Measurements from ENCODE around the gene RXYLT1.
A peak's percentile ranks its signal among the peaks of the same experiment; 100 is the strongest.
"Not testable (repeated sequence)": the region's sequence is repeated elsewhere in the genome, so short reads cannot be mapped to it uniquely, and the experiment has no call there.

RXYLT1 gene

GRCh38 chr12:63841571-63841970, 61.9 kb downstream of the RXYLT1 start:
- TF ChIP-seq POLR2AphosphoS5 (IDR thresholded peaks at IDR 0.05; ENCODE audit: low read depth) (no peak), SPI1 (IDR thresholded peaks at IDR 0.05; ENCODE audit: borderline replicate concordance, low read depth) (no peak), CTCF (IDR thresholded peaks at IDR 0.05; ENCODE audit: insufficient read depth, low read length) (no peak), GABPA (IDR thresholded peaks at IDR 0.05; ENCODE audit: low read depth) (no peak)
- no peak overlapping the region for H3K27ac ChIP-seq (replicated peaks)
- peaks cover under 1% of the 10 kb centered on the region for H3K27me3 ChIP-seq (ENCODE audit: insufficient read depth, poor library complexity, severe bottlenecking)
- no peak overlapping the region for H3K4me3 ChIP-seq (replicated peaks; ENCODE audit: insufficient read depth, low read length)
- DNase-seq (ENCODE audit: low read depth in 1 of 2, low spot score in 1 of 2): no peak

- H3K4me3 ChIP-seq (replicated peaks; ENCODE audit: insufficient read depth, low read length); DNase-seq (ENCODE audit: low read depth in 1 of 2, low spot score in 1 of 2); H3K27ac ChIP-seq (replicated peaks); H3K27me3 ChIP-seq (ENCODE audit: insufficient read depth, poor library complexity, severe bottlenecking): not testable (repeated sequence)
These were observed 63.0 kb downstream of the RXYLT1 start for GRCh38 chr12:63842750-63843149.

GRCh38 chr12:63843254-63843720, 63.6 kb downstream of the RXYLT1 start:
- no peaks in the 10 kb centered on the region for H3K27me3 ChIP-seq (ENCODE audit: insufficient read depth, poor library complexity, severe bottlenecking)
- H3K4me3 ChIP-seq (replicated peaks; ENCODE audit: insufficient read depth, low read length): peak overlapping the region; percentile 68
- no peak for TF ChIP-seq REST (IDR thresholded peaks at IDR 0.05; ENCODE audit: insufficient replicate concordance, low read depth)
- no peak for TF ChIP-seq CTCF (IDR thresholded peaks at IDR 0.05; ENCODE audit: insufficient read depth, low read length)
- TF ChIP-seq POLR2AphosphoS5 (IDR thresholded peaks at IDR 0.05; ENCODE audit: low read depth): no peak
- TF ChIP-seq GABPA (IDR thresholded peaks at IDR 0.05; ENCODE audit: low read depth): no peak
- TF ChIP-seq SPI1 (IDR thresholded peaks at IDR 0.05; ENCODE audit: borderline replicate concordance, low read depth): no peak
- DNase-seq (ENCODE audit: low read depth in 1 of 2, low spot score in 1 of 2): no peak
- H3K27ac ChIP-seq (replicated peaks): no peak overlapping the region

- Histone ChIP-seq H3K4me3 (replicated peaks; ENCODE audit: insufficient read depth, low read length) (peak overlapping the region; percentile 68), H3K27me3 (ENCODE audit: insufficient read depth, poor library complexity, severe bottlenecking) (no peaks in the 10 kb centered on the region), H3K27ac (replicated peaks) (no peak overlapping the region)
- no peak for TF ChIP-seq SPI1 (IDR thresholded peaks at IDR 0.05; ENCODE audit: borderline replicate concordance, low read depth)
- TF ChIP-seq POLR2AphosphoS5 (IDR thresholded peaks at IDR 0.05; ENCODE audit: low read depth): no peak
- TF ChIP-seq REST (IDR thresholded peaks at IDR 0.05; ENCODE audit: insufficient replicate concordance, low read depth): no peak
- 0 out of 2 replicates have a peak, but pooled peaks have one; percentile 8 for TF ChIP-seq GABPA (IDR thresholded peaks at IDR 0.05; ENCODE audit: low read depth)
- TF ChIP-seq CTCF (IDR thresholded peaks at IDR 0.05; ENCODE audit: insufficient read depth, low read length): peak; percentile 55
- peak; percentile 51 to 85 for DNase-seq (ENCODE audit: low read depth in 1 of 2, low spot score in 1 of 2)
These were observed 64.1 kb downstream of the RXYLT1 start for GRCh38 chr12:63843721-63844390.

Data from HL-60 (cell line).